ENCODE results near the gene NEDD9. TPM values are rescaled to one million over a fixed set of nuclear protein-coding genes. Genes with fewer than 3 reads are reported as not detected.

Gene NEDD9
- total RNA-seq, 1 experiment from 2014 or later, result 0.28 TPM

DNA sequence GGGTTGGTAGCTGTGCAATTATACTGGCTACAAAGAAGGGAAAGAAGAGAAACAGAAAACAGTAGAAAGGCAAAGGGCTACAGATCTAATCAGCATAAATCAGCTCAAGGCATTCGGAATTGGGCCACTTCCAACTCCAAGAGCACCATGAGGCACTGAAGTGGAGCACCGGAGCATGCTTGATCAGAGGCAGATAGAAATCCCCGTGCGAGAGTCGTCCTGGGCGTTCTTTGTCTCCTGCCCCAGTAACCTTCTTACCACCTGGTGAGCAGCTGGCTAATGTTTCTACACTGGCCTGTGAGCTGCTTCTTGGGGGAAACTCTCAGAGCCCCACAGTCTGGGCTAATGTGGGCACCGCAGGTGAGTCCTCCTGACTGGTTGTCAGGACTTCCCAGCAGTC is 16.7 kb downstream of the NEDD9 start:
- CTCF ChIA-PET, result no interaction called here
- POLR2A ChIA-PET, result no interaction called here
- no peak overlapping the region for H3K4me3 ChIP-seq (ENCODE audit: low read depth in 2 of 2, low read length in 2 of 2)
- H3K27ac ChIP-seq (ENCODE audit: low read length), result no peak overlapping the region
- in situ Hi-C loops (cut with HindIII; ENCODE audit: low pct_unique_long_range_greater_than_20kb, low sequenced_read_pairs), result no loop called here
- H3K9me3 ChIP-seq (ENCODE audit: control insufficient read depth, insufficient read depth, low read depth, low read length), result no peaks in the 10 kb centered on the region
- DNase-seq (ENCODE audit: low read depth, low spot score), result no peak
- TF ChIP-seq, protein P1, sequence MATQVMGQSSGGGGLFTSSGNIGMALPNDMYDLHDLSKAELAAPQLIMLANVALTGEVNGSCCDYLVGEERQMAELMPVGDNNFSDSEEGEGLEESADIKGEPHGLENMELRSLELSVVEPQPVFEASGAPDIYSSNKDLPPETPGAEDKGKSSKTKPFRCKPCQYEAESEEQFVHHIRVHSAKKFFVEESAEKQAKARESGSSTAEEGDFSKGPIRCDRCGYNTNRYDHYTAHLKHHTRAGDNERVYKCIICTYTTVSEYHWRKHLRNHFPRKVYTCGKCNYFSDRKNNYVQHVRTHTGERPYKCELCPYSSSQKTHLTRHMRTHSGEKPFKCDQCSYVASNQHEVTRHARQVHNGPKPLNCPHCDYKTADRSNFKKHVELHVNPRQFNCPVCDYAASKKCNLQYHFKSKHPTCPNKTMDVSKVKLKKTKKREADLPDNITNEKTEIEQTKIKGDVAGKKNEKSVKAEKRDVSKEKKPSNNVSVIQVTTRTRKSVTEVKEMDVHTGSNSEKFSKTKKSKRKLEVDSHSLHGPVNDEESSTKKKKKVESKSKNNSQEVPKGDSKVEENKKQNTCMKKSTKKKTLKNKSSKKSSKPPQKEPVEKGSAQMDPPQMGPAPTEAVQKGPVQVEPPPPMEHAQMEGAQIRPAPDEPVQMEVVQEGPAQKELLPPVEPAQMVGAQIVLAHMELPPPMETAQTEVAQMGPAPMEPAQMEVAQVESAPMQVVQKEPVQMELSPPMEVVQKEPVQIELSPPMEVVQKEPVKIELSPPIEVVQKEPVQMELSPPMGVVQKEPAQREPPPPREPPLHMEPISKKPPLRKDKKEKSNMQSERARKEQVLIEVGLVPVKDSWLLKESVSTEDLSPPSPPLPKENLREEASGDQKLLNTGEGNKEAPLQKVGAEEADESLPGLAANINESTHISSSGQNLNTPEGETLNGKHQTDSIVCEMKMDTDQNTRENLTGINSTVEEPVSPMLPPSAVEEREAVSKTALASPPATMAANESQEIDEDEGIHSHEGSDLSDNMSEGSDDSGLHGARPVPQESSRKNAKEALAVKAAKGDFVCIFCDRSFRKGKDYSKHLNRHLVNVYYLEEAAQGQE (IDR thresholded peaks at IDR 0.05; ENCODE audit: insufficient read depth in 1 of 2, low read depth in 2 of 2, low read length in 1 of 2), result no peak
- no peak for TF ChIP-seq SIN3A (IDR thresholded peaks at IDR 0.05; ENCODE audit: borderline replicate concordance, insufficient read depth, low read depth, low read length)
- no peak for TF ChIP-seq TCF7L2 (IDR thresholded peaks at IDR 0.05; ENCODE audit: low read depth, low read length)
- no peak for TF ChIP-seq POLR2AphosphoS5 (IDR thresholded peaks at IDR 0.05; ENCODE audit: low read depth, low read length)
- no peak for TF ChIP-seq CTCF (IDR thresholded peaks at IDR 0.05)
- intact Hi-C loops (cut with micrococcal nuclease; ENCODE audit: unreplicated experiment), result no loop called here
- H3K36me3 ChIP-seq (ENCODE audit: control insufficient read depth, insufficient read depth, low read length), result no peaks in the 10 kb centered on the region
- no peaks in the 10 kb centered on the region for H3K27me3 ChIP-seq (ENCODE audit: control insufficient read depth, insufficient read depth, low read length)
- no TSS peak for BruUV-seq (replicated peaks)
- no peak for ATAC-seq
- H3K4me1 ChIP-seq (ENCODE audit: control insufficient read depth, insufficient read depth, low read length), result no peaks in the 10 kb centered on the region

GRCh38 chr6:11214901-11215300 is 17.6 kb downstream of the NEDD9 start:
- TF ChIP-seq CTCF (IDR thresholded peaks at IDR 0.05) (no peak), TCF7L2 (IDR thresholded peaks at IDR 0.05; ENCODE audit: low read depth, low read length) (no peak), SIN3A (IDR thresholded peaks at IDR 0.05; ENCODE audit: borderline replicate concordance, insufficient read depth, low read depth, low read length) (no peak), POLR2AphosphoS5 (IDR thresholded peaks at IDR 0.05; ENCODE audit: low read depth, low read length) (no peak)
- TF ChIP-seq, protein P1 (IDR thresholded peaks at IDR 0.05; ENCODE audit: insufficient read depth in 1 of 2, low read depth in 2 of 2, low read length in 1 of 2), result no peak
- no peak overlapping the region for H3K27ac ChIP-seq (ENCODE audit: low read length)
- H3K27me3 ChIP-seq (ENCODE audit: control insufficient read depth, insufficient read depth, low read length), result no peaks in the 10 kb centered on the region
- no peak for DNase-seq (ENCODE audit: low read depth, low spot score)
- ChIA-PET POLR2A (no interaction called here), CTCF (no interaction called here)
- H3K4me3 ChIP-seq (ENCODE audit: low read depth in 2 of 2, low read length in 2 of 2), result no peak overlapping the region
- in situ Hi-C loops (cut with HindIII; ENCODE audit: low pct_unique_long_range_greater_than_20kb, low sequenced_read_pairs) (no loop called here), intact Hi-C loops (cut with micrococcal nuclease; ENCODE audit: unreplicated experiment) (no loop called here)
- H3K4me1 ChIP-seq (ENCODE audit: control insufficient read depth, insufficient read depth, low read length), result no peaks in the 10 kb centered on the region
- ATAC-seq, result no peak
- no peaks in the 10 kb centered on the region for H3K36me3 ChIP-seq (ENCODE audit: control insufficient read depth, insufficient read depth, low read length)
- no peaks in the 10 kb centered on the region for H3K9me3 ChIP-seq (ENCODE audit: control insufficient read depth, insufficient read depth, low read depth, low read length)
- BruUV-seq (replicated peaks), result no TSS peak
